ENCODE results near the gene KCNN3. TPM values are rescaled to one million over a fixed set of nuclear protein-coding genes. Genes with fewer than 3 reads are reported as not detected.

Gene KCNN3
- total RNA-seq, 4 donors from 2014 or later, result under 0.01 to 0.57 (median 0.08) TPM

DNA sequence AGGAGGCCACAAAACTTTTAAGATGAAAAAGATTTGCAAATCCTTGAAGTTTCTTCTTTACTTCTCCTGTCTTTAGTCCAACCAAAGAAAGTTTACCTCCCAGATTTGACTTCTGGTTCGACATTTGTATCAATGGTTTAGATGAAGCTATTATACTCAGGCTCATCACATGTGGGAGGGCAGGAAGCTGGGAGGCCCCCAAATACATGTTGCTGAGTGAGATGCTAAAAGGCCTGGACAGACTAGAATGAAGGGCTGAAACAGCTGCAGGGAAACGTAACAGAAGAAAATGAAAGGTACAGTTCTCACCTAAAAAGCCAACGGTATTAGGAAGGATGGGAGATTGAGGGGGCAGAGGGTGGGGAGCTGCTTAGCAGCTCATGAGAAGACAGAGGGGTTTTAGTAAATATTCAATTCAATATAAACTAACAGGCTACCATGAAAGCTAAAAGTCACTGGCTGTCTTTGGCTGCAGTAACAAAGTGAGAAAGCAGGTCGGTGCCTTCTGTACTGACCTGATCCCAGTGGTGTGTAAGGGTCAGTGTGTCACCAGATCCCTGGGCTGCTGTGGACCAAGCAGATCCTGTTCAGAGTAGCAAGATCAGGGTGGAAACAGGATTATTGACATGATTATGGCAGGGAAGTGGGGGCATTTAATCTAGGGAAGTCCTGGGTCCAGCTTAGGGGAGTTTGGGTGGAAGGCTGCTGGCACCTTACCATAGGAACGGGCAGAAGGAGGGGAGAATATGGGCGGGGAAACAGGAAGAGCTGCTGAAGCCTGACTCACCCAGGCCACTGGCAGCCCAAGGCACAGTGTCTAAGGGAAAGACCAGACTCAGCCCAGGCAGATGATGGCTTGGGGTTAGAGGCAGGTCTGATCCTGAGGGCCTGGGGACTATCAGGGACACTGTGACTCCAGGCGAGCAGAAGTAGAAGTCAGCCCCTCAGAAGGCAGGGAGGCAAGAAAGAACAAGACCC lies 60.4 kb downstream of the KCNN3 start:
- TF ChIP-seq CTCF (IDR thresholded peaks at IDR 0.05; ENCODE audit: low read depth), result no peak

DNA sequence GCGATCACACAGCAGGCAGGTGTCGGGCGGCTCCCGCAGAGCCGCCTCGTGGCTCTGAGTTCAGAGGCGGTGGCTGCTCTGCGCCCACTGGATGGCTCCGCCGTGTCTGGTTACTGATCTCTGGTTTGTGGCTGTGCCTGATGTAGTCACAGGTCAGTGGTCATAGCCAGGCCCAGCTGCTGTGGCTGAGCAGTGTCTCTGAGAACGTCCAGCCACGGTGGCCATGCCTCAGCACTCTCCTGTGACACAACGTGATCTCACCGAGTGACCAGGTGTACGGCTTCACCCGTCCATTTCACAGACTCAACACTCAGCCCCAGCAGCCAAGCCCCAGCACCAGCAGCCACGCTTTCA lies 61.2 kb downstream of the KCNN3 start:
- no peak for TF ChIP-seq CTCF (IDR thresholded peaks at IDR 0.05; ENCODE audit: low read depth)

DNA sequence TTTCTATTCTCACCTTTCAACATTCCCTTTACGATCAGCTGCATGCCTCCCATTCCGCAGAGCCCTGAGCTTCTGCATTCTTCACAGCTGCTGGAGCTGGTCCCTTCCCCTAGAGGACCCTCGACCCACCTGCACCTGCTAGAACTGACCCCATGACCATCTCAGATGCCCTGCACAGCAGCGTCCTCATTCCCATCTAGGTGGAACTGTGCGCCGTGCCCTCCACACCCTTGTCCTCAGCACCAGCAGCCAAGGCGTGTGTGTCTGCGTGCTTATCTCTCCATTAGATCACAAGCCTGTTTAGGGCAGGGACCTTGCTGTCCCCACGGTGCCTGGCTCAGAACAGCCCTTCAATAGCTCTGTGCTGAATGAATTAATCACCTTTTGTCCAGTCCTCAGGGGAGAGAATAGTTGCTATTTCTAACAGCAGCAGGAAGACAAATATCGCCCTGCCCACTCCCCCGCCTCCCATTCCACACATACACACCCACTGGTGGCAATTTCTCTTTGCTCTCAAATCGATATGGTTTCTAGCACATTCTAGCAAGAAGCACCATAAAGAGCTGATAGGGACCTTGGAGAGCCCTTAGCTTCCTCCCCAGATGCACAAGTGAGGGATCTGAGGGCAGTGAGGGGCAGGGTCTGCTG lies 61.7 kb downstream of the KCNN3 start:
- no peak for TF ChIP-seq CTCF (IDR thresholded peaks at IDR 0.05; ENCODE audit: low read depth)

DNA sequence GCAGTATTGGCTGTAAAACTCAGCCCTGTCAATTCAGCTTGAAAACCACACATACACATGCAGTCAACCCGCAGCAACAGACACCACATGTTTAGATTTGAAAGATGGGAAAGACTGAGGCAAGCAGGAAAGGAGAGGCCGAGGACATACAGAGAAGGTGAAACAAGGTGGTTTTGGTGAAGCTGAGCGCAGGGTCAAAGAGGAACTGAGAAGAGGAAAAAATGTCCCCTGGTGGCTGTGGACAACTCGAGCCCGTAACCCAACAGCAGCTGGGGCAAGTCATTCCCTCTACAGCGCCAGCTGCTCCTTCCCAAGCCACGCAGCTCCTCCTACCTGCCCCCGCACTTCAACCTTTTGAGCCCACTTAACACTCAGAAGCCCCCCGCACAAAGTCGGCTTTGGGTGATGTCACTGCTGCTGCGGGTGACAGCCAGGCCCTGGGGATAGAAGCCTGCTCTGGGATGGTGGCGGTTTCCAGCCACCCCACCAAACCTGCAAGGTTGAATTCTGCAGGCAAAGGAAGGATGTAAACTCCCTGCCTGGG lies 63.0 kb downstream of the KCNN3 start:
- no peak for TF ChIP-seq CTCF (IDR thresholded peaks at IDR 0.05; ENCODE audit: low read depth)

DNA sequence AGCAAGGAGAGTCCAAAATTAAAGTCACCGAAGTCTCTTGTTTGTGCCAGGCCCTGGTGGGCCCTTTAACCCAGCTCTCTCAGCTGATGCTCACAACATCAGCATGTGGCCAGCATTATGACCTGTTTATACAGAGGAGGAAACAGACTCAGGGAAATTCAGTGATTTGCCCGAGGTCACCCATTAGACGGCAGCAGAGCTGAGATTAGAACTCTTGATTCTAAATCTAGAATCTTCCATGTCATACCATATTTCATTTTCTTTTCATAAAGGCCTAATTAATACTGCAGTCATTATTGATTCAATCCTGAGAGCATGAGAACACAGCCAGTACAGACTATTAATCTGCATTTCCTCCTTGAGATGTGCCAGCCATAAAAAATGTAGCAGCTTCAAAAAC lies 63.7 kb downstream of the KCNN3 start:
- no peak for TF ChIP-seq CTCF (IDR thresholded peaks at IDR 0.05; ENCODE audit: low read depth)

DNA sequence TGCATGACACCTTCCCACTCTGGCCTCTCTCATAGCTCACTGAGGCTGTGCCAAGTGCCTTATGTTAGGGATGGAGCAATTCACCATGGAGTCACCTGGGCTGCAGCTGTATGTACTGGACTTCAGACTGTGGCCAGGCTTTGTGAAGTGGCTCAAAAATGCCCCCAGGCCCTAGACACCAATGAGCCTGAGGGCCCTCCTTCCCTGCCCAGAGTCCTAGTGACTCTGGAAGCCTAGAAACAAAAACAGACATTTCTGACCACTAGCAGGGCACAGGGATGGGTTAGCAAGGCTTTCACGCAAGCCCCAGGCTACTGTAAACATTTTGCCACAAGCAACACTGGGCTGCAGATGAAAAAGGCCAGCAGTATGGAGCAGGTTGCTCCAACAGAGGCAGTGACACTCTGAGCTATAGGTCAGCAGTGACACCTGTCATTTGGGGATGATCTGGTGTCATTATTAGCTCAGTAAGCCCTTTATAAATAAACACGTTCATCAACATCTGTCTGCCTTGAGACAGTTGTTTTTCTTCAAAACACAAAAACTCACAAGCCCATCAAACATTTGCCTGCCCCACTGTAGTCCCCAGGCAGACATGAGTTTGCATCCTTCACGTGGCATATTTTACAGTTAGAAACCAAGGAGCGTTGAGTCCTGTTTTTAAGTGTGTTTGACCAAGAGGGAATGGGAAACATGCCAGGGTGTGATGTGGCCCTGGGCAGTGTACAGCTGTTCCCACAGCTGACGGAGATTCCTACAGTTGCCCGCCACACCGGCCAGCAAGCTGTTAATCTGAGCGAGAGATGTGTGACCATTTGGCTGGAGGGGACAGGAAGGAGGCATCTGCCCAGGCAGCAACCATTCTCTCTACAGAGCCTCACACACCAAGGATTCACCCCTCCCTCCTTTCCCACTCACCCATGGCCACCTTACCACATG lies 66.8 kb downstream of the KCNN3 start:
- no peak for TF ChIP-seq CTCF (IDR thresholded peaks at IDR 0.05; ENCODE audit: low read depth)
